ENCODE measurements around the gene OR5K3. TPM values are rescaled to one million over a fixed set of nuclear protein-coding genes. Genes with fewer than 3 reads are reported as not detected.

The OR5K3 gene
- total RNA-seq, 4 donors from 2014 or later: not detected

- Histone ChIP-seq H3K27ac (no peak overlapping the region), H3K27me3 (no peaks in the 10 kb centered on the region), H3K4me1 (no peaks in the 10 kb centered on the region), H3K9me3 (no peaks in the 10 kb centered on the region), H3K36me3 (no peaks in the 10 kb centered on the region), H3K4me3 (no peak overlapping the region)
- no peak for DNase-seq
- whole genome bisulfite sequencing, 2 donors: 74 to 80% methylated on average over 4 of the region's 4 CpGs
- TF ChIP-seq CTCF (IDR thresholded peaks at IDR 0.05): no peak
- TF ChIP-seq POLR2A (IDR thresholded peaks at IDR 0.05): no peak
- intact Hi-C loops (cut with DNase I): no loop called here
These were observed 22.8 kb upstream of the OR5K3 start for GRCh38 chr3:98367464-98368246.

- Histone ChIP-seq H3K27me3 (no peaks in the 10 kb centered on the region), H3K4me3 (no peak overlapping the region), H3K4me1 (no peaks in the 10 kb centered on the region), H3K9me3 (no peaks in the 10 kb centered on the region), H3K27ac (no peak overlapping the region), H3K36me3 (no peaks in the 10 kb centered on the region)
- TF ChIP-seq POLR2A (IDR thresholded peaks at IDR 0.05): no peak
- no peak for TF ChIP-seq CTCF (IDR thresholded peaks at IDR 0.05)
- intact Hi-C loops (cut with DNase I): no loop called here
- no peak for DNase-seq
These were observed 19.3 kb upstream of the OR5K3 start for GRCh38 chr3:98371186-98371585.

- Histone ChIP-seq H3K4me3 (no peak overlapping the region), H3K27me3 (no peaks in the 10 kb centered on the region), H3K4me1 (no peaks in the 10 kb centered on the region), H3K9me3 (no peaks in the 10 kb centered on the region), H3K27ac (no peak overlapping the region), H3K36me3 (no peaks in the 10 kb centered on the region)
- intact Hi-C loops (cut with DNase I): no loop called here
- TF ChIP-seq CTCF (IDR thresholded peaks at IDR 0.05): no peak
- no peak for DNase-seq
These were observed 18.6 kb upstream of the OR5K3 start for GRCh38 chr3:98371853-98372252.

GRCh38 chr3:98372445-98372844 is 18.0 kb upstream of the OR5K3 start:
- no peak for DNase-seq
- no peak overlapping the region for H3K27ac ChIP-seq
- no peaks in the 10 kb centered on the region for H3K4me1 ChIP-seq
- no peaks in the 10 kb centered on the region for H3K36me3 ChIP-seq
- H3K4me3 ChIP-seq: no peak overlapping the region
- no peaks in the 10 kb centered on the region for H3K9me3 ChIP-seq
- intact Hi-C loops (cut with DNase I): no loop called here
- no peak for TF ChIP-seq CTCF (IDR thresholded peaks at IDR 0.05)
- TF ChIP-seq POLR2A (IDR thresholded peaks at IDR 0.05): no peak
- WGBS, 2 donors: 100% methylated on average over 1 of the region's 1 CpG; no CpG with 5 or more reads in 1 of the 2 donors
- no peaks in the 10 kb centered on the region for H3K27me3 ChIP-seq

GRCh38 chr3:98376631-98377030 is 13.8 kb upstream of the OR5K3 start:
- intact Hi-C loops (cut with DNase I): no loop called here
- H3K9me3 ChIP-seq: no peaks in the 10 kb centered on the region
- WGBS, 2 donors: 42 to 44% methylated on average over 2 of the region's 2 CpGs
- DNase-seq: no peak
- no peaks in the 10 kb centered on the region for H3K36me3 ChIP-seq
- TF ChIP-seq POLR2A (IDR thresholded peaks at IDR 0.05): no peak
- no peak for TF ChIP-seq CTCF (IDR thresholded peaks at IDR 0.05)
- no peak overlapping the region for H3K4me3 ChIP-seq
- no peaks in the 10 kb centered on the region for H3K27me3 ChIP-seq
- H3K4me1 ChIP-seq: no peaks in the 10 kb centered on the region
- no peak overlapping the region for H3K27ac ChIP-seq

All from esophagus squamous epithelium (tissue), 5 donors.